Natural killer cell (primary cell): ENCODE results near the gene KCNQ1OT1. TPM values are rescaled to one million over a fixed set of nuclear protein-coding genes. Genes with fewer than 3 reads are reported as not detected.

Experiments
- ATAC-seq, 3 donors: fragments of 150-1000 bp in 2 of 3; fragments of 200-7000 bp in 1 of 3; cut with Tn5 transposase; 1 replicate in 1 of 3; 2 replicates in 2 of 3; pipeline ENCODE4 v1.10.0; 2021; ENCODE audit warnings: mild to moderate bottlenecking in 2 of 3, moderate library complexity in 2 of 3
- DNase-seq, 2 donors: peaks; one replicate each; pipeline versions ENCODE4 v3.0.0 to v3.0.0-alpha.2; 2013 to 2021; ENCODE audit warnings: mixed read lengths in 1 of 2
- H3K27ac ChIP-seq: one replicate; pipeline ENCODE4 v1.5.1; 2013; ENCODE audit warnings: mild to moderate bottlenecking, low read length
- H3K27me3 ChIP-seq: one replicate; pipeline ENCODE4 v1.6.1; 2013; ENCODE audit warnings: low read length; ENCODE audit not compliant: control insufficient read depth, insufficient read depth
- H3K36me3 ChIP-seq: one replicate; pipeline ENCODE4 v1.6.1; 2013; ENCODE audit warnings: low read length; ENCODE audit not compliant: control insufficient read depth, insufficient read depth
- H3K4me1 ChIP-seq: one replicate; pipeline ENCODE4 v1.6.1; 2013; ENCODE audit warnings: low read length; ENCODE audit not compliant: control insufficient read depth, insufficient read depth
- H3K4me3 ChIP-seq: one replicate; pipeline ENCODE4 v1.5.1; 2013; ENCODE audit warnings: low read length
- H3K9me3 ChIP-seq: one replicate; pipeline ENCODE4 v1.6.1; 2013; ENCODE audit warnings: low read length; ENCODE audit not compliant: control insufficient read depth, insufficient read depth
- H3K27ac Mint-ChIP-seq, 2 donors: one replicate each; pipeline ENCODE4 v1.8.0; 2022; ENCODE audit warnings: mild to moderate bottlenecking in 2 of 2, mixed read lengths in 2 of 2, moderate library complexity in 1 of 2
- H3K27me3 Mint-ChIP-seq, 2 donors: one replicate each; pipeline ENCODE4 v1.8.0; 2022; ENCODE audit warnings: low read depth in 2 of 2, mixed read lengths in 2 of 2
- H3K36me3 Mint-ChIP-seq: one replicate; pipeline ENCODE4 v1.8.0; 2022; ENCODE audit warnings: mixed read lengths
- H3K4me1 Mint-ChIP-seq, 2 donors: one replicate each; pipeline ENCODE4 v1.8.0; 2022; ENCODE audit warnings: mixed read lengths in 2 of 2
- H3K4me3 Mint-ChIP-seq: one replicate; pipeline ENCODE4 v1.8.0; 2022; ENCODE audit warnings: mild to moderate bottlenecking, moderate library complexity, mixed read lengths
- H3K9me3 Mint-ChIP-seq, 2 donors: one replicate each; pipeline ENCODE4 v1.8.0; 2022; ENCODE audit warnings: mixed read lengths in 2 of 2
- WGBS: methylation state at CpG from one replicate; pipeline ENCODE4 v1.1.7; 2013; ENCODE audit warnings: missing lambda C conversion rate; ENCODE audit not compliant: insufficient coverage; 5-methylcytosine and 5-hydroxymethylcytosine counted together
- intact Hi-C: fragments of 100-400 bp; cut with micrococcal nuclease; formaldehyde crosslinking; loops from one replicate; pipeline ENCODE4 v1.14.2; 2022
- total RNA-seq, 4 donors: library from RNA; stranded (reverse); fragments of 120-200 nt in 1 of 4; gene quantifications; one replicate each; pipeline versions ENCODE4 v1.2.3 to v1.2.4, GENCODE V29; 2013 to 2022
- TF ChIP-seq, protein P1 (sequence below): fragments of 200-600 bp; IDR thresholded peaks from one replicate; pipeline ENCODE4 v1.8.0; 2022; ENCODE audit warnings: antibody characterized with exemption

The KCNQ1OT1 gene
- total RNA-seq, 3 donors from 2014 or later (not counting 1 experiment from before 2014, with no cell fraction given): 0.72 to 0.78 (median 0.75) TPM

DNA sequence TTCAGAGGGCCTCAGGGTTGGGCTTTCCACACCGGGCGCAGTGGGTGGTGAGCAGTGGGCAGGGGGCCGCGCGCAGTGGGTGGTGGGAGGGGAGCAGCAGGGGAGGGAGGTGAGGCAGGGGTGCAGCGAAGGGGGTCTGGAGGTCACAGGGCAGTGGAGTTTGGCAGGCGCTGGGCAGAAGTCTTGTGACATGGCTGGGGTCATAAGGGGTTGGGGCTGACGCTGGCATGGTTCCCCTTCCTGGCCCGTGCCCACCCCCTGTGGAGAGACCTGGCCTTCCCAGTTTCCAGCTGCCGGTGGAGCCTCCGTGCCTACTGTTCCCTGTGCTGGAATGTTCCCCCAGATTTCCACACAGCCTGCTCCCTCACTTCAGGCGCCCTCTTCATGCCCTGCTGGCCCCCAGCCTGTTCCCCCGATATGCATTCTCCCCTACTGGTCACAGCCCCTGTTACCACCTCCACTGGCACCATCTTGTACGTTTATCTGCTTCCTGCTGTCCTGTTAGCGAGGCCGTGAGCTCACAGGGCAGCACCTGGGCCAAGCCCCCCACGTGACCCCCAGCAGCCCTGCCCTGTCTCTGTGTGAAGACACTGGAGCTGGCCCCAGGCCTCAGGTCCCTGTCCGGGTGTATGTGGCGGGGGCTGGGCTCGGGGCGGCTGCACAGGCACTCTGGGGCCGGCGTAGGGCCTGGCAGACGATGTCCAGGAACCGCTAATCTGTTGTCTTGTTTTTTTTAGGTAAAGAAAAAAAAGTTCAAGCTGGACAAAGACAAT lies 111.6 kb downstream of the KCNQ1OT1 start:
- Mint-ChIP-seq H3K4me3 (no peak overlapping the region), H3K27ac (no peak overlapping the region), H3K36me3 (no peaks in the 10 kb centered on the region), H3K27me3 (no peaks in the 10 kb centered on the region), H3K9me3 (no peaks in the 10 kb centered on the region), H3K4me1 (no peaks in the 10 kb centered on the region)
- no peak for ATAC-seq
- no peaks in the 10 kb centered on the region for H3K4me1 ChIP-seq
- H3K4me3 ChIP-seq: no peak overlapping the region
- TF ChIP-seq, protein P1, sequence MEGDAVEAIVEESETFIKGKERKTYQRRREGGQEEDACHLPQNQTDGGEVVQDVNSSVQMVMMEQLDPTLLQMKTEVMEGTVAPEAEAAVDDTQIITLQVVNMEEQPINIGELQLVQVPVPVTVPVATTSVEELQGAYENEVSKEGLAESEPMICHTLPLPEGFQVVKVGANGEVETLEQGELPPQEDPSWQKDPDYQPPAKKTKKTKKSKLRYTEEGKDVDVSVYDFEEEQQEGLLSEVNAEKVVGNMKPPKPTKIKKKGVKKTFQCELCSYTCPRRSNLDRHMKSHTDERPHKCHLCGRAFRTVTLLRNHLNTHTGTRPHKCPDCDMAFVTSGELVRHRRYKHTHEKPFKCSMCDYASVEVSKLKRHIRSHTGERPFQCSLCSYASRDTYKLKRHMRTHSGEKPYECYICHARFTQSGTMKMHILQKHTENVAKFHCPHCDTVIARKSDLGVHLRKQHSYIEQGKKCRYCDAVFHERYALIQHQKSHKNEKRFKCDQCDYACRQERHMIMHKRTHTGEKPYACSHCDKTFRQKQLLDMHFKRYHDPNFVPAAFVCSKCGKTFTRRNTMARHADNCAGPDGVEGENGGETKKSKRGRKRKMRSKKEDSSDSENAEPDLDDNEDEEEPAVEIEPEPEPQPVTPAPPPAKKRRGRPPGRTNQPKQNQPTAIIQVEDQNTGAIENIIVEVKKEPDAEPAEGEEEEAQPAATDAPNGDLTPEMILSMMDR: no peak
- no peaks in the 10 kb centered on the region for H3K27me3 ChIP-seq
- no peak overlapping the region for H3K27ac ChIP-seq
- no peak for DNase-seq
- H3K9me3 ChIP-seq: no peaks in the 10 kb centered on the region
- WGBS: 91% methylated on average over 25 of the region's 25 CpGs
- no peaks in the 10 kb centered on the region for H3K36me3 ChIP-seq
- intact Hi-C loops: no loop called here

DNA sequence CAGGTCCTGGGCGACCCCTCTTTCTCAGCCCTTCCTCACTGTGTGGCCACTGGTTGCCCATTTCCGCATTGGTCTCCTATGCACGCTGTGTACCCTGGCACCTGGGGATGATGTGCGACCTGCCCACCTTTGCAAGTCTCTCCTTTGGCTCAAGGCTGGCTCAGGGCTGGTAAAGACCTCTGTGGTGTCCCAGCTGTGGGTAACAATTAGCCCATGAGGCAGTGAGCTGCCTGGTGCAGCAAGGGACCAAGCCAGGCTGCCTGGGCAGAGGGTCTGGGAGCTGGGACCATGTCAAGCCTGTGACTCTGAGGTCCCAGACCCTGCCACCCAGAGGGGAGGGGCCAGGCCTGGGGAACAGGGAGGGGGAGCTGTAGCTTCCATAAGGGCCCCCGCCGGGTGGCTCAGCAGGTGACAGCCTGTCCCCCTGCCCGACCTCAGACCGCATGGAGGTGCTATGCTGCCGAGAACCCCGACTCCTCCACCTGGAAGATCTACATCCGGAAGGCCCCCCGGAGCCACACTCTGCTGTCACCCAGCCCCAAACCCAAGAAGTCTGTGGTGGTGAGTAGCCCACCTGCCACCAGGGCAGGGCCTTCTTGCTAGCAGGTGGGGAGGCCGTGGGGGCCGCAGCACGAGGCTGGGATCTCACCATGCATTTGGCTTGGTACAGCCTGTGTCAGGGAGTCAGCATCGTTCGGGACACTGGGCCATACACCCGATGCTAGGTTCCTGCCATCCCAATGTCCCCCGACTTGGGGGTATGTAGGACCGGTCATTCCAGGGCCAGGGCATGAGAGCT lies 112.5 kb downstream of the KCNQ1OT1 start:
- Mint-ChIP-seq H3K27ac (no peak overlapping the region), H3K27me3 (no peaks in the 10 kb centered on the region), H3K4me1 (no peaks in the 10 kb centered on the region), H3K9me3 (no peaks in the 10 kb centered on the region), H3K4me3 (no peak overlapping the region), H3K36me3 (no peaks in the 10 kb centered on the region)
- H3K4me3 ChIP-seq: no peak overlapping the region
- ATAC-seq (no peak), DNase-seq (peak in 1 of 2 donors; percentile 13)
- H3K36me3 ChIP-seq: no peaks in the 10 kb centered on the region
- intact Hi-C loops: no loop called here
- no peaks in the 10 kb centered on the region for H3K4me1 ChIP-seq
- 91% methylated on average over 20 of the region's 20 CpGs for WGBS
- TF ChIP-seq, protein P1: no peak
- no peaks in the 10 kb centered on the region for H3K9me3 ChIP-seq
- H3K27ac ChIP-seq: no peak overlapping the region
- H3K27me3 ChIP-seq: no peaks in the 10 kb centered on the region

DNA sequence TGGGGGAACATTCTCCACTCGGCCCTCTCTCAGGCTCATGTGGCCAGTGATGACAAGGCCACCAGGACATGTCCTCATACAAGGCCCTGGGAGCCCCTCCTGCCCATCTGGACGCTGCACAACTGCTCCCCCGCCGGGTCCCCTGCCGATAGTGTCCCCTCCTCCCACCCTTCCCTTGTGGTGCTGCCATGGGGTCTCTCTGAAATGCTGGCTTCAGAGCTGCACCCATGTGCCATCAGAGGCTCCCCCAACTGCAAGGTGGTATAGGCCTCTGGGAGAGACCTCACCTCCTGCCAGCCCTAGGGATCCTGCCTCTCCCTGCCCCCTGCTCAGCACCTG lies 113.0 kb downstream of the KCNQ1OT1 start:
- DNase-seq (no peak), ATAC-seq (no peak)
- no peak overlapping the region for H3K27ac ChIP-seq
- H3K4me1 Mint-ChIP-seq: no peaks in the 10 kb centered on the region
- no peaks in the 10 kb centered on the region for H3K9me3 Mint-ChIP-seq
- H3K36me3 Mint-ChIP-seq: no peaks in the 10 kb centered on the region
- H3K27ac Mint-ChIP-seq: no peak overlapping the region
- H3K9me3 ChIP-seq: no peaks in the 10 kb centered on the region
- no peaks in the 10 kb centered on the region for H3K4me1 ChIP-seq
- H3K27me3 Mint-ChIP-seq: no peaks in the 10 kb centered on the region
- no peak overlapping the region for H3K4me3 Mint-ChIP-seq
- H3K36me3 ChIP-seq: no peaks in the 10 kb centered on the region
- no peaks in the 10 kb centered on the region for H3K27me3 ChIP-seq
- TF ChIP-seq, protein P1: no peak
- H3K4me3 ChIP-seq: no peak overlapping the region
- intact Hi-C loops: no loop called here
- 79% methylated on average over 5 of the region's 5 CpGs for WGBS
